ENCODE data around the gene YY1.

Gene YY1

GRCh38 chr14:100313464-100314230, 74.7 kb downstream of the YY1 start:
- DNase-seq (ENCODE audit: low read depth) = no peak

GRCh38 chr14:100314724-100315123, 75.8 kb downstream of the YY1 start:
- no peak for DNase-seq (ENCODE audit: low read depth)

DNA sequence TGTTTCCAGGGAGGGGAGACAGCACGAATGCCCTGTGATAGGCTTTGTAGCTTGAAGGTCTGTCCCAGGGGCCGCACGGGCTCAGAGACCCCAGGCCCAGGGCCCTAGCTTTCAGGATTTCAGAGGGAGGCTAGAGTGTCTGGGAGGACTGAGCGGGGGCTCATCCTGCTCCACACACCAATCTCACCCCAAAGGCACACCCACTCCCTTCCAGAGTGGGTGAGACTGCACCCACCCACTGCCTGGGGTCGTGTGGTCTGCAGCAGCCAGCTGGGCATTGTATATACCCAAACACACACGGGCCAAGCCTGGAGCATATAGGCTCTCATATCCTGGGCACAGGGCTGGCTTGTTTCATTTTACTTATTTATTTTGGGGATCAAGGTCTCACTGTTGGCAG, 78.4 kb downstream of the YY1 start:
- no peak for DNase-seq (ENCODE audit: low read depth)

DNA sequence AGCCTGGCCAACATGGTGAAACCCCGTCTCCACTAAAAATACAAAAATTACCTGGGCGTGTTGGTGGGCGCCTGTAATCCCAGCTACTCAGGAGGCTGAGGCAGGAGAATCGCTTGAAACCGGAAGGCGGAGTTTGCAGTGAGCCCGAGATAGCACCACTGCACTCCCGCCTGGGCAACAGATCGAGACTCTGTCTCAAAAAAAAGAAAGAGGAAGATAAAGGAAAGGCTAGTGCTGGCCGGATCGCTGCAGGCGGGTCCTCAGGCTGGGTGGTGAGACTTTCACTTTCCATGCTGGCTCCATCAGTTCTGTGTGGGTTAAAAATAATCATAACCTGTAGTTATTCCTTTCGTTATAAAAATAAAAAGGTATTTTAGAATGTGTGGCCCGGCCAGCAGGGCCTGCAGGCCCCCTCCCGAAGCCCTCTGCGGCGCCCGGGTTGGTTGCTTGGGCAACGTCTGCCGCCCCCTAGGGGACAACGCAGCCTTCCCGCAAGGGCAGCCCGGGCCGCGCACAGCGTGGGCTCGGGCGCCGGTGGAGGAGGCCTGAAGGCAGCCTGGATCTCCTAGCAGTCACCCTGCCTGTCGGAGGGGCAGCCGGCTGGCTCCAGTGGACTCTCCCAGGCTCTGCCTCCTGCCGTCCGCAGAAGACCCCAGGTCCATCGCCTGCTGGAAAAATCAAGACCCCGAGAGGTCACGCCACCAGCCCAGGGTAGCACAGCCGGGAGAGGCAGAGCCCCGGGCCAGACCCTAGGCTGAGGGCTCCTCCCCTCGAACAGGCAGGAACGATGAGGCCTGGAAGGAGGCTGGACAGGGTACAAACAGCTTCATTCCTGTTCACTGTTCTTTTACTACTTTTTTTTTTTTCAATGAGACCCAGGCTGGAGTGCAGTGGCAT, 79.2 kb downstream of the YY1 start:
- DNase-seq (ENCODE audit: low read depth) = peak; percentile 48

DNA sequence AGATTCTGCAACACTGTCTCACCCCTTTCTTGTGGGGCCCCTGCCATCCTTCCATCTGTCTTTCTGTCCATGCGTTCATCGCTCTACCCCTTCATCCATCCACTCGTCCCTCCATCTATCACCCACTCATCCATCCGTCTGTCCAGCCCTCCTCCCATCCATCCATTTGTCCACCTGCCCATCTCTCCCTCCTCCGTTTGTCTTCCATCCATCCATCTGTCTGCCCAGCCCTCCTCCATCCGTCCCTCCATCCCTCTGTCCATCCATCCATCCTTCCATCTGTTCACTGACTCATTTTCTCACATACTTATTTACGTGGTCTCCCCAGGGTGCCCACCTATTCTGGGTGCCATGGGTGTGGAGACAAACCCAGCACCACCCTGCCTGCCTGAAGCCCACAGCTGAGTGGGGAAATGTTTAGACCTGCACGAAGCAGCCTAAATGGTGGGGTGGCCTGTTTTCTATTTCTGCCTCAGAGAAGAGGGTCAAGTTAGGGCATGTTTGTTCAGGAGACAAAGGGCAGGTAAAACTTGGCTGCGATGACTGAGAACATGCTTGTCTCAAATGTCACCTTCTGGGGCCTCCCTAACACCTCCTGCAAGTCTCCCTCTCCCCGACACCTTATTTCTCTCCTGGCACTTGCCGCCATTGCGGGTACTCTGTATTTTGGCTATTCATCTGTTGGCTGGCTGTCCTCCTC, 81.4 kb downstream of the YY1 start:
- DNase-seq (ENCODE audit: low read depth) = no peak

DNA sequence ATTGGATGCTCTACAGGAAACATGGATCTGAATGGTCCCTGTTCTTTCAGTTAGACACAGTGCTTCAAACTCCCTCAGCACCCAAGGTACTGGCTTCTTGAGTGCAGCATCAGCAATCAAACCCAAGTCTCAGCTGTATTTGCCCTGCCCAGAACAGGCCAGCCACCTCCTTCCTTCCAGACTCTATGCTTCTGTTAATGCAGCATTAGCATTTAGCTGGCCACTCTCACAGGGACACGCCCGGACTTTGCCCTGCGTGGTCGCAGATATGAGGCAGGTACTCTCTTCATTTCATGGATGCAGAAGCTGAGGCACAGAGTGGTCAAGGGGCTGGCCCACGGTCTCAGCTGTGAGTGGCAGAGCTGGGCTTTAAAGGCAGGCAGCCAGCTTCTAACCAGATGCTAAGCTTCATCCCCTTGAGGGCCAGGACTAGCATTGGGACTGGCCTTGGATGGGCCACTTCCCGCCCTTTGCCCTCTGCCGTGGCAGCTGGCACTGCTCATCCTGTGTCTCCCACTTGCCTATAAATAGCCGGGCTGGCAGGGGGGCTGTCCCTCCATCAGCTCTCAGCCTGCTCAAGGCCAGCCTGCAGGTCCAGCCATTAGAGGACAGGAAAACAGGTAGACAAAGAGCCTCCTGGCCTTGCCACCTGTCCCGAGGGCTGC, 82.7 kb downstream of the YY1 start:
- no peak for DNase-seq (ENCODE audit: low read depth)

GRCh38 chr14:100322138-100322957, 83.4 kb downstream of the YY1 start:
- DNase-seq (ENCODE audit: low read depth) = no peak

DNA sequence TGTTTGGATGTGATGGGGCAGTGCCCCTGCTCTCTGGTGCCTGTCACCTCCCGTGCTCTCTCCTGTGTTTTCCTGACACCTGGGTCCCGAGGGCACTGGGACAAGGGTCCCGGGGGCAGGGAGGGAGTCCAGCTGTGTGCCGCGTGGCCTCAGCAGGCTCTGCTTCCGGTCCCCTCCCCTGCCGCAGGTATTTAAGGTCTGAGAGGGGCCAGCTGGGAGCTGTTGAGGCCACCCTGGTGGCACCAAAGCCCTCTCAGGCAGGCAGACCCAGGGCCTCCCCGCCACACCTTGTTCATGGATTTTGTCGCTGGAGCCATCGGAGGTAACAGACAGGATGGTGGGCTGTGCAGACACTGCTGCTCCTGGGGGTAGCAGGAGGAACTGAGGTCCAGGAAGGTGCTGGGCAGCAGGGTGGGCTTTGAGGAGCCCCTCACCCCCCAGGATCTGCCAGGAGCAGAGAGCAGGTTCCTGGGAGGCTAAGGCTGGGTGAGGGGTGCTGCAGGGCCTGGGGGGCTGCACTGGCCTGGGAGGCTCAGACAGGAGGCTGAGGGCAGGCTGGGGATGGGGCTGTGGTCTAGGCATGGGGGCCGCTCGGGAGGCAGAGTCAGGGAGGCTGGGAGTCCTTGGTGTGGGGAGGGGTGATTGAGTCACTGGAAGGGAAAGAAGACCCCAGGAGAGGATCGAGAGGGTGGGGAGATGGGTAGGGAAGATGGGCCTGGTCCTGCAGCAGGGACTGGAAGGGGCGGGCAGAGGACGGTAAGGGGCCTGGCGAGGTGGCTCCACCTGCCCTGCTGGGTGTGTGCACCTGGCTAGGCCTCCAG, 84.4 kb downstream of the YY1 start, which contains the start of gene SLC25A47:
SLC25A47 (plus strand) TSS at position 219 of the 821 bp plus-strand sequence; CDS start at position 295, 76 bp downstream.
- no peak for DNase-seq (ENCODE audit: low read depth)

- no peak for DNase-seq (ENCODE audit: low read depth)
These were observed 85.0 kb downstream of the YY1 start for GRCh38 chr14:100323942-100324307.

DNA sequence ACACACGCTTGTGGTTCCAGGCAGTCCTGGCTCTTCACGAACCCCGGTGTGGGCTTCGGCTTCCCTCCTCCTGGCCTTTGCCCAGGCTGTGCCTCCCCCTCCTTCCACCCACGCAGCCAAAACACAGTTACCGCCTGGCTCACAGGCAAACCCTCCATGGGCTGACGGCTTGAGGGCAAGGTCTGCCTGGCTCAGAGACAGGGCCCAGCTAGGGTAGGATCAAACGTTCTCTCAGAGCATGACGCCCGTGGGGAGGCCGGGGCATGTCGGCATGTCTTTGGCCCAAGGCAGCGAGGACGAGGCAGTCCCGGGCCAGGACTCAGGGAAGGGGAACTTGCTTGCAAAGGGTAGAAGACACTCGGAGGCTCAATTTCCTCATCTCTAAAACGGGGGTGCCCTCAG, 86.3 kb downstream of the YY1 start:
- DNase-seq (ENCODE audit: low read depth) = no peak

DNA sequence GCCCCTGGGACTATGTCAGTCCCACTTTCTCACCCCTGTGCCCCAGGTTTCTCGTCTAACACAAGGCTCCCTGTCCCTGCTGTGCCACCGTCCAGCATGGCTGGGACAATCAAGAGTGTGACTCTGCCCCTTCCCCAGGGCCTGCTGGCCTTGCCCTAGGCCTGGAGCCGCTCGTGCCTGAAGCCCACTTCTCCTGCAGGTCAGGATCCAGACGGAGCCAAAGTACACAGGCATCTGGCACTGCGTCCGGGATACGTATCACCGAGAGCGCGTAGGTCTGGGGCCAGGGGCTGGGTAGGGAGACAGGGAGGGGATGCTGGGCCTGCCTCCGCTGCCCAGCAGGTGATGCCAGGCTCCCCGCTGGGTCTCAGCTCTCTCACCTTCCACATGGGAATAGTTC, 87.0 kb downstream of the YY1 start:
- DNase-seq (ENCODE audit: low read depth) = no peak

DNA sequence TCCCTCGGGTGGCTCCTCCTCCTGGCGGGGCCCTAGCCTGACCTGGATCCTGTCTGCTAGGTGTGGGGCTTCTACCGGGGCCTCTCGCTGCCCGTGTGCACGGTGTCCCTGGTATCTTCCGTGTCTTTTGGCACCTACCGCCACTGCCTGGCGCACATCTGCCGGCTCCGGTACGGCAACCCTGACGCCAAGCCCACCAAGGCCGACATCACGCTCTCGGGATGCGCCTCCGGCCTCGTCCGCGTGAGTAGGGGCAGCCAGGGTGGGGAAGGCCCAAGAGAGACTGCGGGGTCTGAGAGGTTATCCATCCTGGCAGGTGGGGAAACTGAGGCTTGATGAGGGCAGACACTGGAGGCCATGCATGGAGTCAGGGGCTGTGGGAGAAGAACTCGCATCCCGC, 88.2 kb downstream of the YY1 start:
- no peak for DNase-seq (ENCODE audit: low read depth)

DNA sequence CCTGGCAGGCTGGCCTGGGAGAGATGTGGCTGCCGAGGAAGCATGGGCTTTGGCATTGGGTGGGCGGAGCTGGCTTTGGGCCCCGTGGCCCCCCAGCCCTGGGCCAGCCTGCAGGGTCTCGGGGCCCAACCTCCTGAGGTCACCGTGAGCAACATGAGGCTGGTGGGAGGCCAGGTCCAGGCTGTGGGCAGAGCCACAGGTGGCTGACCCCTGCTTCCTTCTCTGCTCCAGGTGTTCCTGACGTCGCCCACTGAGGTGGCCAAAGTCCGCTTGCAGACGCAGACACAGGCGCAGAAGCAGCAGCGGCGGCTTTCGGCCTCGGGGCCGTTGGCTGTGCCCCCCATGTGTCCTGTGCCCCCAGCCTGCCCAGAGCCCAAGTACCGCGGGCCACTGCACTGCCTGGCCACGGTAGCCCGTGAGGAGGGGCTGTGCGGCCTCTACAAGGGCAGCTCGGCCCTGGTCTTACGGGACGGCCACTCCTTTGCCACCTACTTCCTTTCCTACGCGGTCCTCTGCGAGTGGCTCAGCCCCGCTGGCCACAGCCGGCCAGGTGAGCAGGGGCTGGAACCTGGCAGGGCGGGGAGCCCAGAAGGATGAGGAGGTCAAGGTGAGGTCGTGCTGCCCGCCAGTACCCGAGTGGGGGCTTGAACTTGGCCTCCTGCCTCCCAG, 89.7 kb downstream of the YY1 start:
- no peak for DNase-seq (ENCODE audit: low read depth)

- DNase-seq (ENCODE audit: low read depth) = no peak
These were observed 90.5 kb downstream of the YY1 start for GRCh38 chr14:100329233-100330006.

GRCh38 chr14:100330007-100330344, 91.0 kb downstream of the YY1 start:
- DNase-seq (ENCODE audit: low read depth) = no peak

- no peak for DNase-seq (ENCODE audit: low read depth)
These were observed 91.5 kb downstream of the YY1 start for GRCh38 chr14:100330388-100330931.

DNA sequence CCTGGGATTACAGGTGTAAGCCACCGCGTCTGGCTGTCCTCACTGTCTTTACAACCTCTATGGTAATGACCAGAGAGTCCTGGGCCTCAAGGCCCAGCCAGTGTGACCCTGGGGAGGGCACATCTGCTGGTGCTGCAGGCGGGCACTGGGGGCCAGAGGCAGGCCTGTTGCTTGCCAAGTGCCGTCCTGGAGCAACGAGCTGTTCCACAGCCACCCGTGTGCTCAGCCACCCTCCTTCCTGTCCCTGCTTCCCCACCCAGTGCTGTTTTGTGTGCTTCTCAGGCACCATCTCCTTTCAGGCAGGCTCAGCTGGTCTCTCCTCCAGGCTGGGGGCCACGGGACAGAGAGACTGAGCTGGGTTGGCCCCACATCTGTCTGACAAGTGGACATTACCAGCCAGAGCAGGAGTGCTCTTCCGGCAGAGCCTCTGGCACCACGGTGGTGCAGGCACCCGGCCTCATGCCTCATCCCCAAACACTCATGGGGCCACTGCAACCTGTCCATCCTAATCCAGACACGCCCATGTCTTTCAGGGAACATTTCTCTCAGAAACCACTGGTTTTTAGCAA, 93.2 kb downstream of the YY1 start:
- no peak for DNase-seq (ENCODE audit: low read depth)

All from T follicular helper cell (primary cell).